Naive thymus-derived CD8-positive, alpha-beta T cell (primary cell): ENCODE measurements around the gene BAIAP3. TPM values are rescaled to one million over a fixed set of nuclear protein-coding genes. Genes with fewer than 3 reads are reported as not detected.

Source experiments
- polyA plus RNA-seq, 3 donors: library from polyadenylated mRNA; unstranded; fragments of 300-500 nt; fragmentation: Illumina TruSeq; gene quantifications; one replicate each; pipeline ENCODE4 v1.2.3, GENCODE V29; 2021
- total RNA-seq, 8 experiments: library from RNA in 2 of 8; stranded (reverse) in 2 of 8; gene quantifications; one replicate each; pipeline ENCODE4 v1.2.3 and lab custom pipeline; 2021 to 2026

The BAIAP3 gene
- total and polyA plus RNA-seq, 5 experiments from 2014 or later: 0.06 to 5.3 (median 1.5) TPM

Other genes starting within 250 kb of the BAIAP3 start
- not detected for gene C1QTNF8, start 237.4 kb upstream of the BAIAP3 start, total RNA-seq
- gene C1QTNF8, start 237.4 kb upstream of the BAIAP3 start, polyA plus RNA-seq: not detected
- 1 to 10 TPM; 2.3 to 2.7 TPM for gene CACNA1H, start 180.5 kb upstream of the BAIAP3 start, total RNA-seq
- gene CACNA1H, start 180.5 kb upstream of the BAIAP3 start, polyA plus RNA-seq: 1 to 10 TPM in 1 of 3 donors, under 1 TPM in 2; 0.03 to 1.8 (median 0.95) TPM
- not detected for gene TPSG1, start 108.4 kb upstream of the BAIAP3 start, total RNA-seq
- gene TPSG1, start 108.4 kb upstream of the BAIAP3 start, polyA plus RNA-seq: not detected
- not detected for gene TPSB2, start 103.5 kb upstream of the BAIAP3 start, total RNA-seq
- gene TPSB2, start 103.5 kb upstream of the BAIAP3 start, polyA plus RNA-seq: not detected
- gene TPSAB1, start 92.9 kb upstream of the BAIAP3 start, total RNA-seq: not detected
- gene TPSAB1, start 92.9 kb upstream of the BAIAP3 start, polyA plus RNA-seq: not detected
- not detected for gene TPSD1, start 77.6 kb upstream of the BAIAP3 start, total RNA-seq
- not detected for gene TPSD1, start 77.6 kb upstream of the BAIAP3 start, polyA plus RNA-seq
- 100 to 1,000 TPM; 236 to 250 TPM for gene UBE2I, start 24.0 kb upstream of the BAIAP3 start, total RNA-seq
- gene UBE2I, start 24.0 kb upstream of the BAIAP3 start, polyA plus RNA-seq: 10 to 100 TPM; 87.5 to 89.6 (median 89.0) TPM
- gene TSR3, start 18.2 kb downstream of the BAIAP3 start, total RNA-seq: 10 to 100 TPM; 37.1 to 41.2 TPM
- 10 to 100 TPM; 88.8 to 99.4 (median 96.3) TPM for gene TSR3, start 18.2 kb downstream of the BAIAP3 start, polyA plus RNA-seq
- 10 to 100 TPM; 56.9 to 65.2 TPM for gene GNPTG, start 18.3 kb downstream of the BAIAP3 start, total RNA-seq
- 10 to 100 TPM; 44.4 to 57.8 (median 56.6) TPM for gene GNPTG, start 18.3 kb downstream of the BAIAP3 start, polyA plus RNA-seq
- 100 to 1,000 TPM; 125 to 151 TPM for gene UNKL, start 81.1 kb downstream of the BAIAP3 start, total RNA-seq
- 10 to 100 TPM in 1 of 3 donors, 1 to 10 TPM in 2; 8.3 to 11.0 (median 8.8) TPM for gene UNKL, start 81.1 kb downstream of the BAIAP3 start, polyA plus RNA-seq
- 10 to 100 TPM; 10.6 to 10.8 TPM for gene UQCC4, start 87.1 kb downstream of the BAIAP3 start, total RNA-seq
- gene UQCC4, start 87.1 kb downstream of the BAIAP3 start, polyA plus RNA-seq: 10 to 100 TPM; 29.9 to 38.6 (median 37.6) TPM
- gene PERCC1, start 97.4 kb downstream of the BAIAP3 start, total RNA-seq: 1 to 10 TPM; 2.3 to 2.7 TPM
- gene PERCC1, start 97.4 kb downstream of the BAIAP3 start, polyA plus RNA-seq: under 1 TPM in 1 of 3 donors, not detected in 2; 0.19 TPM
- gene CCDC154, start 110.9 kb downstream of the BAIAP3 start, total RNA-seq: 10 to 100 TPM; 14.0 to 15.5 TPM
- gene CCDC154, start 110.9 kb downstream of the BAIAP3 start, polyA plus RNA-seq: not detected
- 100 to 1,000 TPM; 112 to 116 TPM for gene CLCN7, start 141.4 kb downstream of the BAIAP3 start, total RNA-seq
- gene CLCN7, start 141.4 kb downstream of the BAIAP3 start, polyA plus RNA-seq: 10 to 100 TPM; 18.7 to 34.7 (median 24.2) TPM
- not detected for gene PTX4, start 155.3 kb downstream of the BAIAP3 start, total RNA-seq
- gene PTX4, start 155.3 kb downstream of the BAIAP3 start, polyA plus RNA-seq: not detected
- gene TELO2, start 159.7 kb downstream of the BAIAP3 start, total RNA-seq: 10 to 100 TPM; 42.6 to 51.5 TPM
- 10 to 100 TPM in 2 of 3 donors, 1 to 10 TPM in 1; 9.8 to 18.1 (median 14.9) TPM for gene TELO2, start 159.7 kb downstream of the BAIAP3 start, polyA plus RNA-seq
- 100 to 1,000 TPM; 186 to 196 TPM for gene TMEM204, start 200.0 kb downstream of the BAIAP3 start, total RNA-seq
- 100 to 1,000 TPM in 2 of 3 donors, 10 to 100 TPM in 1; 95.9 to 135 (median 125) TPM for gene TMEM204, start 200.0 kb downstream of the BAIAP3 start, polyA plus RNA-seq